Activated T-cell treated with anti-CD3 and anti-CD28 coated beads for 48 hours (primary cell): ENCODE measurements around the gene PCNX3.

ENCODE experiments used
- DNase-seq: peaks from one replicate; pipeline ENCODE4 v3.0.0-alpha.2; 2020; ENCODE audit warnings: low read depth

The PCNX3 gene

GRCh38 chr11:65640483-65641296 lies 25.1 kb downstream of the PCNX3 start:
- DNase-seq = no peak

GRCh38 chr11:65641297-65642013 lies 25.9 kb downstream of the PCNX3 start:
- no peak for DNase-seq

GRCh38 chr11:65642014-65642671 lies 26.6 kb downstream of the PCNX3 start:
- no peak for DNase-seq

DNA sequence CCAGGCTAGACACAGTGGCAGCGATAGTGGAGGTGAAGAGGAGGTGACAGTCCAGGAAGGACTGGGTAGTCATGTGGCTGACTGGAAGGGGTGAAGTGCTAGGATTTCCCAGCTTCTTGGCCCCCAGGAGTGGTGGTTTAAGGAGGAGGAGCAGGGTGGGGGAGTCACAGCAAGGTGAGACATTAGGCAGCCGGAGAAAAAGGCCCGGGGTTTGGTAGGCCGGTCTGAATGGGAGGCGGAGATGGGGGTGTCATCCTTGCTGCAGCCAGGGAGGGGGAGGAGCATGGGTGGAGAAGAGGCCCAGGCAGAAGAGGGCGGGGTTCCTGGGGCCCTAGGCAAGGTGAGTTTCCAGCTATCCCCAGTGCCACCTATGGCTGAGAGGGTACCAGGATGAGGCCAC lies 28.4 kb downstream of the PCNX3 start:
- no peak for DNase-seq

DNA sequence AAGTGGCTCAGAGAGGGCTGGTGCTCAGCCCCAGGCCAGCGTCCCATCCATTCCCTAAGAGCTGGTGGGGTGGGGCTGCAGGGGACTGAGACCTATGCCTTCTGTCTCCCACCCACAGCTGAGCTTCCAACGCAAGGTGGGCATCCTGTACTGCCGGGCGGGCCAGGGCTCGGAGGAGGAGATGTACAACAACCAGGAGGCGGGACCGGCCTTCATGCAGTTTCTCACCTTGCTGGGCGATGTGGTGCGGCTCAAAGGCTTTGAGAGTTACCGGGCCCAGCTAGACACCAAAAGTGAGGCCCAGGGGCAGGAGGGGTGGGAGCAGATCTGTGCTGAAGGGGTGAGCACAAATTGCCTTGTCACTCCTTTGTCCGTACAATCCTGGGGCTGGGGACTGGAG lies 29.3 kb downstream of the PCNX3 start:
- no peak for DNase-seq

DNA sequence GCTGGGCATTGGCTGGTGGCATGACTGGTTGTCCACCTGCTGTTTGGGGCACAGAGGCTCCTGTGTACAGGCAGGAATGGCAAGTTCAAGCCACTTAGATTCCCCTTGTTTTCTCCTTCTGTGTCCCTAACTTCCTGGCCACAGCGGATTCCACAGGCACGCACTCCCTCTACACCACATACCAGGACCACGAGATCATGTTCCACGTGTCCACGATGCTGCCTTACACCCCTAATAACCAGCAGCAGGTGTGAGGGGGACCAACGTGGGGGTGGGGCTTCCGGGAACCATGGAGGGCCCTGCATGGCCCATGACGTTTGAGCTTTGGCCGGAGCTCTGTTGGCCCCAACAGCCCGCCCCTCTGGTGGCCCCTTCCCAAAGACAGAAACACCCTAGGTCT lies 30.1 kb downstream of the PCNX3 start:
- DNase-seq = no peak

DNA sequence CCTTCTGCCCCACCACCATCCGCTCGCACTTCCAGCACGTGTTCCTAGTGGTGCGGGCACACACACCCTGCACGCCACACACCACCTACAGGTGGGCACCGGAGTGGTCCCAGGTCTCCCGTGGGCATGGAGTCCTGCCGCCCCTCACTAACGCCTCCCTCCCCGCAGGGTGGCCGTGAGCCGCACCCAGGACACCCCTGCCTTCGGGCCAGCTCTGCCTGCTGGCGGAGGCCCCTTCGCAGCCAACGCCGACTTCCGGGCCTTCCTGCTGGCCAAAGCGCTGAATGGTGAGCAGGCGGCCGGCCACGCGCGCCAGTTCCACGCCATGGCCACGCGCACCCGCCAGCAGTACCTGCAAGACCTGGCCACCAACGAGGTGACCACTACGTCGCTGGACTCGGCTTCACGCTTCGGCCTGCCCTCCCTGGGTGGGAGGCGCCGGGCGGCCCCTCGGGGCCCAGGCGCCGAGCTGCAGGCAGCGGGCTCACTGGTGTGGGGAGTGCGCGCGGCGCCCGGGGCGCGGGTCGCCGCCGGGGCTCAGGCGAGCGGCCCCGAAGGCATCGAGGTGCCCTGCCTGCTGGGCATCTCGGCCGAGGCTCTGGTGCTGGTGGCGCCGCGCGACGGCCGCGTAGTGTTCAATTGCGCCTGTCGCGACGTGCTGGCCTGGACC lies 30.8 kb downstream of the PCNX3 start:
- no peak for DNase-seq

- DNase-seq = no peak
Measured at GRCh38 chr11:65646958-65647701, 31.6 kb downstream of the PCNX3 start.

DNA sequence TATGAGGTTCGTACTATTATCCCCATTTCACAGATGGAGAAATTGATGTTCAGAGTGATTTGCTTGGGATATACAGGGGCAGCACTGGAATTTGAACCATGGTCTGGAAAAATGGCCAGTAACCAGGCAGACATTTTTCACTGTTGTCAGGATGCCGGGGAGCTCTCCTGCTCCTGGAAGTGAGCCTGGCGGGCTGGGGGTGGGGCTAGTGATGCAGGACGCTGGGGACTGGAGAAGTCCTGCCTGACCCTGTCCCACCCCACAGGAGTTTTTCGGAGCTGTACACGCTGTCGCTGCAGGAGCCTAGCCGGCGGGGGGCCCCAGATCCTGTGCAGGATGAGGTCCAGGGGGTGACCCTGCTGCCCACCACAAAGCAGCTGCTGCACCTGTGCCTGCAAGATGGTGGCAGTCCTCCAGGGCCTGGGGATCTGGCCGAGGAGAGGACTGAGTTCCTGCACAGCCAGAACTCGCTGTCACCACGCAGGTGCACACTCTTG lies 33.5 kb downstream of the PCNX3 start:
- no peak for DNase-seq

DNA sequence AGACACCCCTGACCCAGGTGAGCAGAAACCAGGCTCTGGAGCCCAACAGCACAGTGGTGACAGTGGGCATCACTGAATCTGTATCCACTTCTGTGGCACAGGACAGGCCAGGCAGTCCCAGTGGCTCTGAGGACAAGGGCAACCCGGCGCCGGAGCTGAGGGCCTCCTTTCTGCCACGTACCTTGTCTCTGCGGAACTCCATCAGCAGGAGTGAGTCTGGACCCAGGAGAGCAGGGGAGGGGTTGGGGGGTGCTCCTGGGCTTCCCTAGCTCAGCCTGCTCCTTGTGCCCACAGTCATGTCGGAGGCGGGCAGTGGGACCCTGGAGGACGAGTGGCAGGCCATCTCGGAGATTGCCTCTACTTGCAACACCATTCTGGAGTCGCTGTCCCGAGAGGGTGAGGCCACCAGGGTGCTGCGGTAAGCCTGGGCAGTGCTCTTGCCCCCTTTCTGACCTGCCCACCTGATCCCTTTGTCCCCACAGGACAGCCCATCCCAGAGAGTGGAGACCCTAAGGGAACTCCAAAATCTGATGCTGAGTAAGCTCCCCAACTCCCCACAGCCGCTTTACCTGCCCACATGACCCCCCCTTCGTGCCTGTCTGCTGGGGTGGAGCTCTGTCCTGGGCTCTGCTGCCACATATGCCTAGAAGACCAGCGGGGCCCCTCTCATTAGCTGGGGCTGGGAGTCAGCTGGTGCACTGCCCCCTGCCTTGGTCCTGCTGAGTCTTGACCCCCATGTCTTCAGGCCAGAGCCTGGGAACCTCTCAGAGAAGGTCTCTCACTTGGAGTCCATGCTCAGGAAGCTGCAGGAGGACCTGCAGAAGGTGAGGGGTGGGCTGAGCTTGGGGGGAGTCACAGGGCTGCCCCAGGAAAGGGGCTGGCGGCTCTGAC lies 34.3 kb downstream of the PCNX3 start:
- no peak for DNase-seq

DNA sequence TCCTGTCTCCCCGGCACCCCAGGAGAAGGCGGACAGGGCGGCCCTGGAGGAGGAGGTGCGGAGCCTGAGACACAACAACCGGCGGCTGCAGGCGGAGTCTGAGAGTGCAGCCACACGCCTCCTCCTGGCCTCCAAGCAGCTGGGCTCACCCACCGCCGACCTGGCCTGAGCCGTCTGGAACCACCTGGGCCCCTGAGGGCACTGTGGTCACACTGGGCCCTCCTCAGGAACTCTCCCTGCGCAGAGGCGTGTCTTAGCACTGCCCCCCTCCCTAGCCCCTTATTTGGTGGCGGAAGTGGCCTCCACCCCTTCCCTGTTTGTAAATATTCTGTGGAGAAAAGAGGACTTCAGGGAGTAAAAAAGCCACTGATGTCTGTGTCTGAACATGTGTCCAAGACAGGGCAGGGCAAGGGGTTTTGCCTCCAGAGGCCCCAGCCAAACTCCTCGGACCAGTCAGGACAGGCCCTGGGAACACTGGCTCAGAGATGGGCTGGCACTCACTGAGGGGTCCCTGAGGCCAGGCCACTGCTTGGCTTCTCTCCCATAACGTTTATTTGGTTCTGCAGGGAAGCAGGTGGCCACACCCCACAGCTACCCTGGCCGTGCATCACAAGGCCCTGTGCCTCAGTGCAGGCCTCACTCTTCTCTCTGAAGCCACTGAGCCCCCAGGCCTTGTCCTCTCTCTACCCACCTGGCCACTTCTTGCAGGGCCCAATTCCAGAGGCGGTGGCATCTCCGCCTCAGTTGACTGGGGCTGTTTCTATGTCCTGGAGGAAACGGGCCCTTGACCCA lies 35.2 kb downstream of the PCNX3 start:
- DNase-seq = no peak

- no peak for DNase-seq
Measured at GRCh38 chr11:65651339-65651588, 35.7 kb downstream of the PCNX3 start.

GRCh38 chr11:65651589-65652510 lies 36.3 kb downstream of the PCNX3 start:
- no peak for DNase-seq

- DNase-seq = peak; percentile 97
Measured at GRCh38 chr11:65652511-65653228, 37.1 kb downstream of the PCNX3 start.

DNA sequence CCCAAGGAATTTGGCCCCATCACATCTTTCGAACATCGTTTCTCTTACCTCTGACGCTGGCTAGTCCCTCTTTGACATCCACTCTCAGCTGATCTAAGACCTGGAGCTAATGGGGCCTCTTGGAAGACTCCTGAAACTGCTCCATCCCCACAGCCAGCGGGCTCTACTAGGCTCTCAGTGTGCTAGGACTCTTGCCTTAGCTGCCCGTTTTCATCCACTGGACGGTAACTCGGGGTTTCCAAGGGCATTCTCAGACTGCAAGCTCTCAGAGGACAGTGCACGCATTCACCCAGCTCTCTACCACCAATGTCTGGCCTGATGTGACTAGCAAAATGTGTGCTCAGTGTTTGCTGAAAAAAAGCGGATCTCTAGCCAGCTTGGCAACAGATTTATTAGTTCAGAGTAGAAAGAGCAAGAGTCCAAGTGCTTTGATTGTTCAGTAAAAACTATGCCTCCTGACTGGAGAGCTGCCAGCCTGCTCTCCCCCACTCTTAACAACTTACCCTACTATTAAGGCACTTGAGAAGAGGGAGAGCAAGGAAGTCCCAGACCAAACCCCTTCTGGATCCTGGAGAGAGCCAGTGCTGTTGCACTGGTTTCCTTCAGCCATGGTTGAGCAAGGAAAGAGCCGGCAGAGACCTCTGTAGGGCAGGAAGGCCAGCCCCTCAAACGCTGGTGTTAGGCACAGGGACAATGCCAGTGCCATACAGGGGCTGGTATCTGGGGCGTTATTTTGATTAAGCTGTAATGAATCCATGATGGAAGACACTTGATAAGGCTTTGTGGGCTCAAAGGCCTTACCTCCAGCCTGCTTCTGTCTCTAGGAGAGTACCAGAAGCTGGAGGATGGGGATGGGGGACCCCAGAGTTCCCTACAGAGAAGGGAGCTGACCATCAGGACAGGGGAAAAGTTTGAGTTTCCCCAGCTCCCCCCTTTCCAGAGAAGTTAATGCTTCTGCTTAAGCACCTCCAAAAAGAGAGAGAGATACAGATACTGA lies 38.0 kb downstream of the PCNX3 start:
- DNase-seq = no peak

DNA sequence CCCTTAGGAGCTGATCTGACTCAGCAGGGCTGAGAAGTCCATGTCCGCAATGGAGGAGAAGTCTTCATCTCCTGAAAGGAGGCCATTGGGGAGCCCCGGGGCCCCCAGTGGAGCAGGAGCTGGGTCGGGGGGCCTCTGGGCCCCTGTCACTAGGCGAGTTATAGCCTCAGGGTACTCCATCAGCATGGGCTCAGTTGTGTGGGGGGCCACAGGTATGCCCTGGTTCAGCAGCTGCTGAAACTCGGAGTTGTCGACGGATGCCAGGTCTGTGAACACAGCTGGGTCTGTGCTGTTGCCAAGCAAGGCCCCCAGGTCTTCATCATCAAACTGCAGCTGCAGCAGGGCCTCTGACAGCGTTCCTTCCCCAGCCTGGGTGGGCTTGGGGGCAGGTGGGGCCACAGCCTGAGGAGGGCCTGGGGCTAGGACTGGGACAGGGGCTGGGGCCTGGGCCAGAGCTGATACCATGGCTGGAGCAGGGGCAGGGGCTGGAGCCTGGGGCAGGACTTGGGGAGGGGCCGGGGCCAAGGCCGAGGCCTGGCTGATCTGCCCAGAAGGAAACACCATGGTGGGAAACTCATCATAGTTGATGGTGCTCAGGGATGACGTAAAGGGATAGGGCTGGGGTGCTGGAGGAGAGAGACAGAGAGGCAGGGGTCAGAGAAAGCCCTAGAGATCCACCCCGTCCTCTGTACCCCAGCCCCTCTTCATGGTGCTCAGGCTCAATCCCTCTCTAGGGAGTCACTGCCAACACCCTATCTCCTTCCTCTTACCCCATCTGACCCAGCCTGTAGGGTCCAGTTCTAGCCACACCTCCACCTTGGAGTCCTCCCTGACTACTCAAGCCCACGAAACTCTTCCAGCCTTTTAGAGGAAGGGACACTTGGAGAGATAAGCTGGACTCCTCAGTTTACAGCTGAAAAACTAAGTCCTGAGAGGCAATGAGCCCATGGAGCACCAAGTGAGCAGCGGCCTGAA lies 39.1 kb downstream of the PCNX3 start:
- no peak for DNase-seq
